Memory B cell (primary cell): Measurements from ENCODE around the gene CCDC83.
"Not testable (repeated sequence)": the region's sequence is repeated elsewhere in the genome, so short reads cannot be mapped to it uniquely, and the experiment has no call there.

Source experiments
- ATAC-seq: fragments of 150-1000 bp; cut with Tn5 transposase; 2 replicates; pipeline ENCODE4 v1.10.0; 2021; ENCODE audit warnings: low read depth, mild to moderate bottlenecking, moderate library complexity
- DNase-seq, 2 donors: peaks; one replicate each; pipeline ENCODE4 v3.0.0; 2022; ENCODE audit warnings: low spot score in 2 of 2
- H3K27ac Mint-ChIP-seq: one replicate; pipeline ENCODE4 v1.8.0; 2022; ENCODE audit warnings: mild to moderate bottlenecking, moderate library complexity, mixed read lengths
- H3K27me3 Mint-ChIP-seq: one replicate; pipeline ENCODE4 v1.8.0; 2022; ENCODE audit warnings: mixed read lengths
- H3K36me3 Mint-ChIP-seq: one replicate; pipeline ENCODE4 v1.8.0; 2022; ENCODE audit warnings: mild to moderate bottlenecking, mixed read lengths
- H3K4me1 Mint-ChIP-seq: one replicate; pipeline ENCODE4 v1.8.0; 2022; ENCODE audit warnings: mixed read lengths
- H3K4me3 Mint-ChIP-seq: one replicate; pipeline ENCODE4 v1.8.0; 2022; ENCODE audit warnings: mild to moderate bottlenecking, moderate library complexity, mixed read lengths
- H3K9me3 Mint-ChIP-seq: one replicate; pipeline ENCODE4 v1.8.0; 2022; ENCODE audit warnings: mixed read lengths

The CCDC83 gene

DNA sequence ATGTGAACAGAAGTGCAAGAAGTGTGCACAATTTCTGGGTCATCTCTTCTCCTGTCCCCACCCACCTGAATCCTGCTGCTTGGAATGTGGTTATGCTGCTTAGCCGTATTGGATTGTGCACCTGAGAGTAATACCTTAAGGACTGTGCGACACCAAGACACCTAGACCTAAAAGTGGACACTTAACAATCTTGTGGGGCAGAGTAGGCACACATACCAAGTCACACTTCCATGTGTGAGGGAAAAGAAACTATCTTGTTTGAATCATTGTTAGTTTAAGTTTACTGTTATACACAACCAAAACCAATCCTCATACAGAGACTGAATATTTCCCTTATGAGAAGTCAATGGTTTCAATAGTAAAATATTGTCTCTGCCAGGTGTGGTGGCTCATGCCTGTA lies 93.7 kb downstream of the CCDC83 start:
- peaks cover 9% of the 10 kb centered on the region for H3K36me3 Mint-ChIP-seq
- no peaks in the 10 kb centered on the region for H3K4me1 Mint-ChIP-seq
- DNase-seq (no peak), ATAC-seq (no peak)
- no peak overlapping the region for H3K4me3 Mint-ChIP-seq
- H3K27ac Mint-ChIP-seq: no peak overlapping the region
- no peaks in the 10 kb centered on the region for H3K27me3 Mint-ChIP-seq
- H3K9me3 Mint-ChIP-seq: peaks cover 12% of the 10 kb centered on the region

DNA sequence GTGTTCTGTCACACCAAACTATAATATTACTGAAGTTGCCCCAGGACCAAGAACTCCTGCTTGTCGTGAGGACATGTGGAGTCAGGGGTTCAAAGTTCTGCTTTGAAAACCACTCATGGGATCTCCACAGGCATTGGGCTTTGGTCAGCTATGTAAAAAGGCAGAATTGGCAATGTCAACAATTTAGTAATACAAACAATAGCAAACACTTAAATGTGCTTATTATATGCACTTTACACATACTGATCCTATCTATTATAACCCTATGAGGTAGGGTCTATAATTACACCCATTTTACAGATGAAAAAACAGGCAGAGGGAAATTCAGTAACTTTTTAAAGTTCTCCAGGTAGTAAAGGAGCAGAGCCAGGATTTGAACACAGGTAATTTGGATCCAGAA lies 94.6 kb downstream of the CCDC83 start:
- H3K36me3 Mint-ChIP-seq: peaks cover 15% of the 10 kb centered on the region
- H3K4me1 Mint-ChIP-seq: no peaks in the 10 kb centered on the region
- no peaks in the 10 kb centered on the region for H3K27me3 Mint-ChIP-seq
- no peak for ATAC-seq
- no peak for DNase-seq
- peaks cover 14% of the 10 kb centered on the region for H3K9me3 Mint-ChIP-seq
- no peak overlapping the region for H3K4me3 Mint-ChIP-seq
- no peak overlapping the region for H3K27ac Mint-ChIP-seq

DNA sequence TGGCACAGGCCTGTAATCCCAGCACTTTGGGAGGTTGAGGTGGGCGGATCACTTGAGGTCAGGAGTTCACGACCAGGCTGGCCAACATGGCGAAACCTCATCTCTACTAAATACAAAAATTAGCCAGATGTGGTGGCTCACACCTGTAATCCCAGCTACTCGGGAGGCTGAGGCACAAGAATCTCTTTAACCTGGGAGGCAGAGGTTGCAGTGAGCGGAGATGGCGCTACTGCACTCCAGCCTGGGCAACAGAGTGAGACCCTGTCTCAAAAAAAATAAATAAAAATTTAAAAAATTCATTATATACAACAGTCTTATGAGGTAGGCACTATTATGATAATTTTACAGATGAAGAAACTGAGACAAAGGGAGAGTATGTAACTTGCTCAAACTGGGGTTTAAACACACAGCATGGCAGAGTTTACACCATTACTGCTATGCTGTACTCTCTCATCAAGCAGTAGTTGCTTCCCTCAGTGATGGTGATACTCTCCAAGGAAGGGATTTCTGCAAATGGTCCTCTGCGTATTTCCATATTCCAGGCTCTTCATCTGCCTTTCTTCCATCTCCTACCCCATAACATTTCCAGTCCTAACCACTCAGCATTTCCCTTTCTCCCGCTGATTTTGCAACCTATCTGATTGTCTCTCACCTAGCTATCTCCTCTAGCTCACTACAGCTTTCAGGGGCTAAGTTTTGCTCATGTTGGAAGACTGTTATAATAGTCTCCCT lies 95.3 kb downstream of the CCDC83 start:
- peak overlapping the region; percentile 2 for H3K27ac Mint-ChIP-seq

DNA sequence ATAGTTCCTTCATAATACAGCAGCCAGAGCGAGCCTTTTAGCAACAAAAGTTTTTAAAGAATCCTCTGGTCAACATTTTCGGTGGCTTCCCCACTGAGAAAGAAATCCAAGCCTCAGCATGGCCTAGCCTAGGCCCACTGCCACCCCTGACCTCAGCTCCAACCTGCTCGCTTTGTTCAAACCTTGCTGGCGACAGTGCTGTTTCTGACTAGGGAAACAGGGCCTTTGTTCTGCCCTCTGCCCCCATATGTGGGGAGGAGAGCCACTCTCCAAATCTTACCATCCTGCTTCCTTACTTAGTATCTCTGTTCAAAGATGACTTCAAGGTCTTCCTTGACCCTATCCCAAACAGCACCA lies 95.8 kb downstream of the CCDC83 start:
- Mint-ChIP-seq H3K4me3 (no peak overlapping the region), H3K4me1 (no peaks in the 10 kb centered on the region), H3K9me3 (peaks cover 9% of the 10 kb centered on the region), H3K27me3 (no peaks in the 10 kb centered on the region), H3K36me3 (peaks cover 21% of the 10 kb centered on the region), H3K27ac (peak overlapping the region; percentile 2)
- DNase-seq (no peak), ATAC-seq (no peak)

More for the DNA sequence above, 95.3 kb downstream of the CCDC83 start:
- DNase-seq: no peak
- H3K9me3 Mint-ChIP-seq: peaks cover 13% of the 10 kb centered on the region
- peaks cover 18% of the 10 kb centered on the region for H3K36me3 Mint-ChIP-seq
- H3K4me3 Mint-ChIP-seq: no peak overlapping the region
- no peaks in the 10 kb centered on the region for H3K27me3 Mint-ChIP-seq
- ATAC-seq: no peak
- H3K4me1 Mint-ChIP-seq: no peaks in the 10 kb centered on the region

DNA sequence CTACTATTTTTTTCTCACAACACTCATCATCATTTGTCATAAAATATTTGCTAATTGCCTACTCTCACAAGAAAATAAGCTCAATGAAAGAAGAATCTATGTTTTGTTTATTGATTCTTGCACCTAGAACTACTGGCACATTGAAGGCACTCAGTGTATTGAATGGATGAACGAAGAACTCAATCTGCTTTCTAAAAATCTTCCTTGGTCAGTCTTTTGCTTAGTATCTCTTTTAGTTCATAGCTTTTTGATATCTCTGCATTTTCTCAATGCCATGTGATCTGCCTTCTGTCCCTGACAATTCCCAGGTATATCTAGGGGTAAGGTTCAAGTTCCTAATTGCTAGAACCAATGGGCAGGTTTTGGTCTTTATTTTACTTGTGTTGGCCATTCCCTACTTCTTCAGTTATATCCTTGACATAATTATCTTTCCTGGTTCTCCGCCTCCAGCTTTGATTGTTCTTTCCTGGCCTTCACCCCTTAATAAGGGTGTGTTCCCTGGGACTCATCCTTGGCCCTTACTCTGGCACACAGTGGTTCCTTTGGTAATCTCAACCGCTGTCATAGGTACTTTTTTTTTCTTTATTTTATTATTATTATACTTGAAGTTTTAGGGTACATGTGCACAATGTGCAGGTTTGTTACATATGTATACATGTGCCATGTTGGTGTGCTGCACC lies 96.4 kb downstream of the CCDC83 start:
- no peak for DNase-seq
- H3K4me3 Mint-ChIP-seq: no peak overlapping the region
- H3K36me3 Mint-ChIP-seq: peaks cover 24% of the 10 kb centered on the region
- no peak for ATAC-seq
- peaks cover 9% of the 10 kb centered on the region for H3K9me3 Mint-ChIP-seq
- peak overlapping the region; percentile 2 for H3K27ac Mint-ChIP-seq
- no peaks in the 10 kb centered on the region for H3K4me1 Mint-ChIP-seq
- no peaks in the 10 kb centered on the region for H3K27me3 Mint-ChIP-seq

DNA sequence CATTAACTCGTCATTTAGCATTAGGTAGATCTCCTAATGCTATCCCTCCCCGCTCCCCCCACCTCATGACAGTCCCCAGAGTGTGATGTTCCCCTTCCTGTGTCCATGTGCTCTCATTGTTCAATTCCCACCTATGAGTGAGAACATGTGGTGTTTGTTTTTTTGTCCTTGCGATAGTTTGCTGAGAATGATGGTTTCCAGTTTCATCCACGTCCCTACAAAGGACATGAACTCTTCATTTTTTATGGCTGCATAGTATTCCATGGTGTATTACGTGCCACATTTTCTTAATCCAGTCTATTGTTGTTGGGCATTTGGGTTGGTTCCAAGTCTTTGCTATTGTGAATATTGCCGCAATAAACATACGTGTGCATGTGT lies 96.9 kb downstream of the CCDC83 start:
- not testable (repeated sequence) for DNase-seq, H3K4me1 Mint-ChIP-seq, H3K4me3 Mint-ChIP-seq, ATAC-seq, H3K27me3 Mint-ChIP-seq, H3K27ac Mint-ChIP-seq, H3K9me3 Mint-ChIP-seq
- peaks cover 25% of the 10 kb centered on the region for H3K36me3 Mint-ChIP-seq

DNA sequence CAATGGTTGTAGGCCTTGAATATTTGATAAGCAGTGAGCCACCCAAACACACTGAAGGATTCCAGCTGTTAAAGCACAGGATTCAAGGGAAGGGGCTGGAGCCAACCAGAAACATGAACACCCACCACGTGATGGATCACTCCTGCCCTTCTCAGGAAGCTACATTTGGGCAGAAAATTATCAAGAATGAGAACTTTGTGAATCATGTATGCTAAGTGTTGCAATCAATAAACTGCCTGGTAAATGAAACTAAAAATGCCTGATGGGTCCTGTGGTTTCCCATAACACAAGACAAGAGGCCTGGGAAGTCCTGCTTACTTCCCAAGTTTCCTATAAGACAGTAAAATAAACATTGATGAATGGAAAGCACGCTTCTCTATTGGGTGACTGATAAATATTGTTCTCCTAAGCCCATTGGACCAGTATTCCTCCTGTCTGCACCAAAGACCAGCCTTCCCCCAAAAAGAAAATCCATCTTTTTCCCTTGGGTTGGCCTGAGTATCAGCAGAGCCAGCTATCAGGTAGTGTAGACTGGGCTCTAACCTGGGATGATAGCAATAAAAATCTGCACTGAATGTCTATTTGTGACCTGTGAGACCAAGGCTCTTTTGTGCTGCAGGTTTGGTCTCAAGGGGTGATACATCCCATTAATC lies 98.4 kb downstream of the CCDC83 start:
- ATAC-seq (no peak), DNase-seq (no peak)
- Mint-ChIP-seq H3K36me3 (peaks cover 35% of the 10 kb centered on the region), H3K4me3 (no peak overlapping the region), H3K27ac (peak overlapping the region; percentile 25), H3K9me3 (peaks cover 9% of the 10 kb centered on the region), H3K4me1 (no peaks in the 10 kb centered on the region), H3K27me3 (no peaks in the 10 kb centered on the region)

DNA sequence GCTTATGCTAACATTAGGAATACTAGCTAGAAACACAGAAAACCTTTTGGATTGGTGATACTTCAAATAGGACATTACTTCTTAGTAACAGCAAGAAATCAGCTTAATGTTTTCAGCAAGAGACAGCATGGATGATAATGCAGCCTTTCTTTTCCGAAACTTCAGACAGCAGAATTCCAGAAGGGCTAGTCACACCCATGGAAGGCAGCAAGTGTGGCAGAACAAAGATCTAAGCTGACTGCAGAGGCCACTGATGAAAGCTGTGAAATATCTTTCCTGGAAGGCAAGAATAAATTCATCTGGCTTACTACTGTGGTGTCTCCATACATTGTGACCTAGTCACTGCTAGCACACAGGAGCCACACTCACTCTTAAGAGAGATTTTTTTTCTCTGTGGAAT lies 100.3 kb downstream of the CCDC83 start:
- Mint-ChIP-seq H3K27me3 (no peaks in the 10 kb centered on the region), H3K36me3 (peaks cover 49% of the 10 kb centered on the region), H3K9me3 (peaks cover 9% of the 10 kb centered on the region), H3K4me1 (peaks cover under 1% of the 10 kb centered on the region), H3K4me3 (no peak overlapping the region), H3K27ac (no peak overlapping the region)
- DNase-seq (no peak), ATAC-seq (no peak)

DNA sequence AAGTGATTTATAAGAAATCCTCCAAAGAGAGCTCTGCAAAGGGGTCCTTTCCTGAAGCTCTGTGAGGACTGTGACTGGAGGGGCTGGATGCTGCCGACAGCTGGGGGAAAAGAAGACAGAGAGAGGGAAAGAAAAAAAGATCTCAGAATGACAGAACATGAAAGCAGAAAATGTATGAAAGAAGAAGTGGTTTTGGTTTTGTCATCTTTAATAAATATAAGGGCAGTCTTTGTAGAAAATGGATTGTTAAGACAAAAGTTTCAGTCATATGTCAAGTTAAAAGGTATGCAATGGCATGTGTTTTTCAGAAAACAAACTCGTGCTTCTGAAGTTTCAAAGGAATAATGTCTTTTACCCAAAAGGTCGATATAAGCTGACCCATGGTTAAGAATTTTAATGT lies 105.5 kb downstream of the CCDC83 start:
- no peaks in the 10 kb centered on the region for H3K9me3 Mint-ChIP-seq
- H3K27me3 Mint-ChIP-seq: no peaks in the 10 kb centered on the region
- DNase-seq (no peak), ATAC-seq (no peak)
- peaks cover 6% of the 10 kb centered on the region for H3K4me1 Mint-ChIP-seq
- peak overlapping the region; percentile 57 for H3K27ac Mint-ChIP-seq
- no peak overlapping the region for H3K4me3 Mint-ChIP-seq
- peaks cover 59% of the 10 kb centered on the region for H3K36me3 Mint-ChIP-seq

DNA sequence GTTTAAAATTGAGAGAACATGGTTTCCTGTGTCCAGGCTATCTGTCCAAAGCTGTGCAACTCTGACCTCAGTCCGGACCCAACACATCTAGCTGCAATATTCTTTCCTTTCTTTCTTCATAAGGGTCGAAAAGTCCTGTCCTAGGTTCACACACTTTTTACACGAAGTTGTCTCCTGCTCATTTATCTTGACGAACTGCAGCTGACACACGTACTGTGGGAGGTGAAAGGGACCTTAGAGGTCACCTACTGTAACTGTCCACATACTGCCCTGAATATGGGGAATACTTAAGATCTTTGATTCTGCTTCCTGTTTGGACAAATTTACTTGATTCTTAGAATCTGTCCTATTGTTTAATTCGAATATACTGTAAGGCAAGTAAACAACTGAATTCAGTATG lies 105.9 kb downstream of the CCDC83 start:
- DNase-seq (no peak), ATAC-seq (no peak)
- H3K27me3 Mint-ChIP-seq: no peaks in the 10 kb centered on the region
- H3K36me3 Mint-ChIP-seq: peaks cover 58% of the 10 kb centered on the region
- H3K4me3 Mint-ChIP-seq: no peak overlapping the region
- H3K27ac Mint-ChIP-seq: peak overlapping the region; percentile 57
- H3K4me1 Mint-ChIP-seq: peaks cover 6% of the 10 kb centered on the region
- H3K9me3 Mint-ChIP-seq: no peaks in the 10 kb centered on the region

DNA sequence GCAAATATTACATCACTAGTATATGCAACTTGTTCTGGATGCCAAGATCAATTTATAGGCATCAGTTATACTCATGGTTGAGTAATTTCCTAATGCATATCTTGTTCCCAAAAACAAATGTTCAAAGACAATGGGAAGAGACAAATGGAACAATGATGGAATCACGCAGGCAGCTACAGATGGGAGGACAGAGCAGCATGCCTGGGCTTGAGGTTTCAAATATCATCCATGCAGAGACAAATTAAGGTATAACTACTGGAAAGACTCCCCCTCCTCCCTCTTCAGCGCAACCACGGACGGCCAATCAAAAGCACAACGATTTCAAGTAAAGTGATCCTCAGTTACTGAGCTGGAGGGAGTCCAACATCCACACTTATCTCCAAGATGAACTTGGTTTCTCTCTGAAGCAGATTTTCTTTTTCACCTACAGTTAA lies 106.8 kb downstream of the CCDC83 start:
- H3K4me3 Mint-ChIP-seq: no peak overlapping the region
- H3K36me3 Mint-ChIP-seq: peaks cover 57% of the 10 kb centered on the region
- no peaks in the 10 kb centered on the region for H3K27me3 Mint-ChIP-seq
- no peak for ATAC-seq
- H3K4me1 Mint-ChIP-seq: peaks cover 6% of the 10 kb centered on the region
- no peak for DNase-seq
- no peaks in the 10 kb centered on the region for H3K9me3 Mint-ChIP-seq
- no peak overlapping the region for H3K27ac Mint-ChIP-seq

DNA sequence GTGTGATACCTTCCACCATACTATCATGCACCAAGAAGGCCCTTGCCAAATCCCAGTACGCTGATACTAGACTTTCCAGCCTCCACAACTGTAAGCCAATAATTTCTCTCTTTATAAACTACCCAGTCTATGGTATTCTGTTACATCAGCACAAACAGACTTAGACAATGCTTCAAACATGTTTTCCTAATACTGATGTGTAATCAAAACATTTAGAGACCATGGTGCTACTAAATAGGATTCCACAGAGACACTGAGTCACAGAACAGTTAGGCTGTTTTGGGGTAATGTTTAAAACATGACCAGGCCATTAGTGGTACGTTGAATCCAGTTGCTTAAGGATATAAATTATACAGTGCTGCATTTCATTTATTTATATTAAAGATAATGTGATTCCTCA lies 110.0 kb downstream of the CCDC83 start:
- ATAC-seq: no peak
- DNase-seq: no peak
- H3K27ac Mint-ChIP-seq: no peak overlapping the region

DNA sequence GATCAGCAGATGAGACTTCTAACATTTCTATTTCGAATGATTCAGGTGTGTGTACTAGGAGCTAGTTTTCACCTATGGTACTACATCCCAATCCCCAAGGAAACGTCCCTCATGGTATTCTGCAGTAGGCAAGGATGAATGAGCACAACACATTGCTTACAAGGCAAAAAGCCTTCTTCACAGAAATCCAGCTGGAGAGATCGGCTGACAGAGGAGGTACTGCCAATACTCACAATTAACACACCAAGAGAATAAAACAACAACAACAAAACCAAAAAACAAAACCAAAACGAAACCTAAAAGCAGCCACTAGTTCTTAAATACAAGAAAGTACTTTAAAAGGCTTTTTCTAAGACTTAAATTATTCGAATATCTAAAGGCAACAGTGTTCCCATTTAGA lies 112.3 kb downstream of the CCDC83 start:
- Mint-ChIP-seq H3K27ac (no peak overlapping the region), H3K36me3 (peaks cover 50% of the 10 kb centered on the region), H3K4me1 (peaks cover 5% of the 10 kb centered on the region), H3K4me3 (no peak overlapping the region), H3K9me3 (no peaks in the 10 kb centered on the region), H3K27me3 (no peaks in the 10 kb centered on the region)
- no peak for ATAC-seq
- no peak for DNase-seq

More for the DNA sequence above, 110.0 kb downstream of the CCDC83 start:
- peaks cover 9% of the 10 kb centered on the region for H3K4me1 Mint-ChIP-seq
- H3K4me3 Mint-ChIP-seq: no peak overlapping the region
- no peaks in the 10 kb centered on the region for H3K9me3 Mint-ChIP-seq
- H3K36me3 Mint-ChIP-seq: peaks cover 49% of the 10 kb centered on the region
- H3K27me3 Mint-ChIP-seq: no peaks in the 10 kb centered on the region
